Activated gamma-delta T cell treated with anti-CD3 and anti-CD28 coated beads, Interleukin-2, amount 50 U/mL, for 16 hours (primary cell): Measurements from ENCODE around the gene NR0B2.
"Not testable (repeated sequence)": the region's sequence is repeated elsewhere in the genome, so short reads cannot be mapped to it uniquely, and the experiment has no call there.

Source experiments
- DNase-seq: peaks from one replicate; pipeline ENCODE4 v3.0.0-alpha.2; 2020; ENCODE audit warnings: low read depth

Gene NR0B2

GRCh38 chr1:26913754-26914619, at the start of gene NR0B2:
NR0B2 (minus strand) TSS chr1:26913975; CDS start chr1:26913940, 35 bp downstream.
- no peak for DNase-seq

GRCh38 chr1:26961826-26962225, 48.1 kb upstream of the NR0B2 start:
- DNase-seq: no peak

GRCh38 chr1:26960625-26960966, 46.8 kb upstream of the NR0B2 start:
- DNase-seq: no peak

- peak; percentile 9 for DNase-seq
These were observed 46.2 kb upstream of the NR0B2 start, which contains the start of gene KDF1 for GRCh38 chr1:26959722-26960624. KDF1 (minus strand) TSS chr1:26960468; CDS start chr1:26952380, 8,088 bp downstream.

GRCh38 chr1:26959270-26959669, 45.5 kb upstream of the NR0B2 start:
- no peak for DNase-seq

GRCh38 chr1:26957306-26957705, 43.5 kb upstream of the NR0B2 start:
- DNase-seq: no peak

- DNase-seq: no peak
These were observed 42.5 kb upstream of the NR0B2 start for GRCh38 chr1:26956321-26956720.

- no peak for DNase-seq
These were observed 39.6 kb upstream of the NR0B2 start for GRCh38 chr1:26953374-26953773.

GRCh38 chr1:26951821-26952497, 38.2 kb upstream of the NR0B2 start:
- DNase-seq: no peak

- no peak for DNase-seq
These were observed 37.4 kb upstream of the NR0B2 start for GRCh38 chr1:26951216-26951615.

GRCh38 chr1:26950602-26951001, 36.8 kb upstream of the NR0B2 start:
- DNase-seq: no peak

GRCh38 chr1:26949926-26950319, 36.1 kb upstream of the NR0B2 start:
- DNase-seq: no peak

GRCh38 chr1:26949266-26949925, 35.6 kb upstream of the NR0B2 start:
- DNase-seq: no peak

- DNase-seq: not testable (repeated sequence)
These were observed 34.9 kb upstream of the NR0B2 start for GRCh38 chr1:26948725-26949057.

GRCh38 chr1:26946270-26946669, 32.5 kb upstream of the NR0B2 start:
- DNase-seq: no peak

GRCh38 chr1:26945728-26946127, 32.0 kb upstream of the NR0B2 start:
- no peak for DNase-seq

GRCh38 chr1:26945138-26945537, 31.4 kb upstream of the NR0B2 start:
- DNase-seq: no peak

GRCh38 chr1:26942656-26943055, 28.9 kb upstream of the NR0B2 start:
- DNase-seq: no peak

GRCh38 chr1:26941311-26941710, 27.5 kb upstream of the NR0B2 start:
- DNase-seq: no peak

- no peak for DNase-seq
These were observed 24.9 kb upstream of the NR0B2 start for GRCh38 chr1:26938659-26939025.

GRCh38 chr1:26938004-26938658, 24.4 kb upstream of the NR0B2 start:
- no peak for DNase-seq
